Bone marrow (tissue), 2 donors: Measurements from ENCODE around the gene NPR2.

Experiments
- DNase-seq, 2 donors: peaks; one replicate each; lab custom pipeline; 2025; lab: John Stamatoyannopoulos, UW

NPR2 gene

DNA sequence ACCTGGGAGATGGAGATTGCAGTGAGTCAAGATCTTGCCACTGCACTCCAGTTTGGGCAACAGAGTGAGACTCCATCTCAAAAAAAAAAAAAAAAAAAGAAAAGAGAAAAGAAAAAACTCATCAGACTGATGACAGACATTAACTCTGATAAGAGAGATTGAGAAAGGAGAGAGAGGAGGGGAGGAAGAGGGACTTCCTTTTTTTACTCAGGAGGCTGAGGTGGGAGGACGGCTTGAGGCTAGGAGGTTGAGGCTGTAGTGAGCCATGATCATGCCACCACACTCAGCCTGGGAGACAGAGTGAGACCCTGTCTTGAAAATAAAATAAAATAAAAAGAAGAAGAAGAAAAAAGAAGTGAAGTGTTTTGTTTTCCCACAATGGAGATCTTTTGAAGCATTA, 27.6 kb upstream of the NPR2 start:
- no peak for DNase-seq

GRCh38 chr9:35766997-35767396, 24.4 kb upstream of the NPR2 start:
- DNase-seq, result no peak

DNA sequence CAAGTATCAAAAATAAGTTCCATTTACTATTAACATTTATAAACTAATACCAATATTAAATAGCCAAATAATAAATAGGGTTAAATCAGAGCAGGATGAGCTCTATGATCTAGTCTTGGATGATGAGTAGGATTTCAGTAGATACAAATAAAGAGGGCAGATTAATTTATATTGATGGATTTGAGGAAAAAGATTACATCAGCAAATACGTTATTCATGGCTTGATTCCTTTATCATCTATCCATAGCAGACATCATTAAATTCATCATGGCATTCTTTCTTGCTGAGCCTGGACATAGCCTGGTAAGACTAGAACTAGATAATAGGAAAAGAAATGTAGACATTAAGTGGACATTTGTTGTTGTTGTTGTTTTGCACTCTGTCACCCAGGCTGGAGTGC, 23.9 kb upstream of the NPR2 start:
- no peak for DNase-seq

DNA sequence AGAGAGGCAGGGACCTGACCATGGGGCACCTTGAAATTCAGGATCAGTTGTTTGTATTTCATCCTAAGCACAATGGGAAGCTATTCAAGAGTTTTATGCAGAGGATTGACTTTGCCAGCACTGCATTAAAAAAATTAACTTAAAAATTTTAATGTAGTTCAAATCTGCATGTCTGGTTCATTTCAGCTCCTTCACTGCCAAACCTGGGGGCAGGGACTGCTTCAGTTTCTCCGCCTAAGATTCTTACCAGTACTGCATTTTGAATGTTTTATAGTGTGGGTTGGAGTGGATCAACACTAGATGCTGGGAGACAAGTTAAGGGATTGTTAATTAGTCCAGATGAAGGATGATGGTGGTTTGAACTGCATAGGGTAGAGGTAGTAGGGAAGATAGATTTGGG, 21.6 kb upstream of the NPR2 start:
- DNase-seq, result no peak

DNA sequence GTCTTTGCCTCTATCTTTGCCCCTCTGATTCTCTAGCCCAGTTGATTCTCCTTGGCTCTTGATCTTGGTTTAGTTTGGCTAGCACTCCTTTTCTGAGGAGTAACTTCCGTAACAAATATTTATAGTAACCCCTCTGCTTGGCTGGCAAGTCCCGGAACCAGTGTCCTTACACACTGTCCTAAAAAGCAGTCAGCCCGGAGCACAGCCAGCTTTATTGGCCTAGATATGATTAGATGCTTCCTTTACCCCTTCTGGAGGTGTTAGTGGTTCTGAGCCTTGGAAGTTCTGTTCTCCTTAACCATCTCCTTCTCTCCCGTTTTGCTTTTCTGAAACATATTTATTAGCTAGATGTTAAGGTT, 20.3 kb upstream of the NPR2 start:
- no peak for DNase-seq

GRCh38 chr9:35771534-35771933, 19.9 kb upstream of the NPR2 start:
- no peak for DNase-seq

DNA sequence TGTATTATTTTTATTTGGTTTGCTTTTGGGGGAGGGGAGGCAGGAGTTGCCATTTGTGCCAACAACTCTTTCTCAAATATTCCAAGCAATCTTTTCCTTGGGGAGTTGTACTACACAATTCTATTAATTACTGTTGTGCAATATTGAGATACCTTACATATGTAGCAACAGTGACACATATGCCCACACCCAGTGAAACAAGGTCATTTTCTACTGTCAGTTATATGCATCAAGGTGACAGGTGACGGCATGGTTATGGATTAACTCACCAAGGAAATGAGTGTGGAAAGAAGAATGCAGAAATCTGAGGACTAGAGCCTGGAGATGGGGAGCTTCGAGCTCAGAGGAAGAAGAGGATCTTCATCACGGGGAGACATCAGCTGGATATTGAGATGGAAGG, 19.4 kb upstream of the NPR2 start:
- no peak for DNase-seq

DNA sequence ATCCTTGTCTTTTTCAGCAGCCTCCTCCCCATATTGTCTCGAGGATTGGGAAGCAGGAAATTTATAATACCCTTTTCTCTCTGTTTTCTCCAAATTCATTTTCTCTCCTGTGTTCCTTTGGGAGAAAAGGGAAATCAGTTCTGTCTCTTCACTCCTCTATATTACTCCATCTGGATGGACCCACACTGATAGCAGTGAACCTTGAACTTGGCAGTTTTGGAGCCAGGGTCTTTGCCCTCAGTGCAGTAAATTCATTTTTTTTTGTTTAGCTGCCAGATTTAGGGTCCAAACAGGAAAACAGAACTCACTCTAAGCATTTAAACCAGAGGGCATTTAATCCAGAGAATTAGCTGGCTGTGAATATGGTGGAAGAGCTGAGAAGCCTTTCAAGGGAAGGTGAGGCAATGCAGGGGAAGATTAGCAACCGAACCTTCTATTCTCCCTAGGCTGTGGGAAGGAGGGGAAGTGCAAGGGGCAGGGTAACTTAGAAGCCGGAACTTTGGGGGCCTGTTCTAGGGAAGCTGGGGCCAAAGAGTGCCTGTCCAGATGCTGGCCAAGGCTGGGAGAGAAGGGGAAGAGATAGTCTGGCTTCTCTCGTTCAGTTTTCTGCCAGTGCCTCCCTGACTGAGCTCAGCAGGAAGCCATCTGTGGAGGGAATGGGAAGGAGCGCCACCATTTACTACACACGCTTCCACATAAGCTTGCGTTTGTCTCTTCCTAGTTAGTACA, 16.3 kb upstream of the NPR2 start:
- DNase-seq, result no peak

DNA sequence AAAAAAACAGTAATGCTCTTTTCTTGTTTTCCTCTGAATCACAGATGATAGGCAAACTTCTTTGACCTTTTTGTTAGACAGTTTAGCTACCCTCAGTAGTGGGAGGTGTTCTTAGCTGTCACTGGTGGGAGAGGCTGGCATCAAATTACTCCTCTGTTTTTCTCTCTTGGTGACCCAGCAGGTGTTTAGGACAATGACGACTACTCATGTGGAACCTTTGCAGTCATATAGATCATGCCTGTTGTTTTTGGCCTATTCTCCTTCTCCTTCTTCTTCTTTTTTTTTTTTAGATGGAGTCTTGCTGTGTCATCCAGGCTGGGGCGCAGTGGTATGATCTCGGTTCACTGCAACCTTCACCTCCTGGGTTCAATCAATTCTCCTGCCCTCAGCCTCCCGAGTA, 15.4 kb upstream of the NPR2 start:
- DNase-seq, result no peak

DNA sequence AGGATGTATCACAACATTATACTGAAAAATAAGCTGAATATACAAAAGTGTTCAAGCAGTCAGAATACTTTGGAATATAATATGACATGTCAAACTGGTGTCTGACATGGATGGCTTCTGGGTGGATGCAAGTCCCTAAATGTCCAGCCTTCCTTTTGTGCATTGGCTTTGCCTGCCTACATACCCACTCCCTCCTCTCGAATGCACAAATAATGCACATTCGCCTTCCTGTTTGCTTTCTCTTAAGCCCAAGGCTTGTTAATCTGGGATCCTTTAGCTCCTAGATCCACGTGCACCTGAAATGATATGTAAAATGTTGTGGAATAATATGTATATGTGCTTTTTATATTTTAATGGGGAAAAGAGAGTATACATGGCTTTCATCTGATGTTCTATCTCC, 12.9 kb upstream of the NPR2 start:
- DNase-seq, result no peak

GRCh38 chr9:35781066-35781465, 10.3 kb upstream of the NPR2 start:
- DNase-seq, result no peak

DNA sequence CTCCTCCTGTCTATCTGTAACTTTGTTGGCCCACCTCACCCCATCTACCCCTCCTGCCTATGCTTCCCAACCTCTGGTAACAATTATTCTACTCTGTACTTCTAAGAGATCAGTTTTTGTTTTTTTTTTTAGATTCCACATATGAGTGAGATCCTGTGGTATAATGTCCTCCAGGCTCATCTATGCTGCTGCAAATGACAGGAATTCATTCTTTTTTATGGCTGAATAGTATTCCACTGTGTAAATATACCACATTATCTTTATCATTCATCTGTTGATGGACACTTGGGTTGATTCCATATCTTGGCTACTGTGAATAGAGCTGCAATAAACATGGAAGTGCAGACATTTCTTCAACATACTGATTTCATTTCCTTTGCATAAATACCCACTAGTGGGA, 8.0 kb upstream of the NPR2 start:
- no peak for DNase-seq

GRCh38 chr9:35789541-35789940, 1.9 kb upstream of the NPR2 start:
- no peak for DNase-seq

GRCh38 chr9:35790025-35790384, 1.4 kb upstream of the NPR2 start:
- no peak for DNase-seq

DNA sequence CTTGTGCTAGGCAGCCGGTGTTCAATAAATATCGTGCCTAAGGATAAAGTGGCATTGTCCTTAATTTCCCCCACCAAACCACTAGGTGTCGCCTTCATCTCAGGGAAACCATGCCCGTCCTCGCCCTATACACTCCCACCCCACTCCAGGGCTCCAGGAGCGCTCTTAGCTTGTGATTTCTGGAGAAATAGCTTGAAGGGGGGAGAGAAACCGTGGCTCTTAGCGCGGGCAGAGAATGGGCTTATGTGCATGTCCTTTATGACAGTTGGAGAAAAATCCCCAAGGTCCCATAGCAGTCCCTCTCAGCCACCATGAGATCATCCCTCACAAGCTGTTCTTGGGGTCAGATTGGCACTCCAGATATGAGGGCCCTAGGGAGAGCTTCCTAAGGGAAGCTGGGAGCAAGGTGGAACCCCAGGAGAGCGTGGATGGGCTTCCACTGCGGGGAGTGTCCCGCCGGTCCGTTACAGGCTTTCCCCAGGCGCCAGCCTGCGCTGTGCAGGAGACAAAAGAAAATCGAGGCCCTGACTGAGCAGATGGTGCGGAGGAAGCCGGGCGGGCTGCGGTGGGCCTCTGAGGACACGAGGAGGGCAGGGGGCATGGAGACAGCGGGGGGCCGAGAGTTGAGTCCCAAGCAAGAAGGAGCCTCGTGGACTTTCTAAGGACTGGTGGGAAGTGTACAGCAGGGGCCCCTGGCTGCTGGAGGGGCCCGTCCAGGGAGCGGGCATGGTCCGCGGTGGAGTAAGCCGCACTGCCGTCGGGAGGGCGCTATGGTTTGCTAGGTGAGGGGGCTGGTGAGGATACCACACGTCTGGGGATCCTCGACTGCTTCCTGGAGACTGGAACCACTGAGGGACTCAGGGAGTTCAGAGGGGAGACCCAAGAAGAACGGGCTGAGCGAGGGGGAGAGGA, 750 bp upstream of the NPR2 start:
- peak; percentile 23 to 73 for DNase-seq

- DNase-seq, result no peak
Observed at GRCh38 chr9:35792024-35792813, 828 bp downstream of the NPR2 start.

DNA sequence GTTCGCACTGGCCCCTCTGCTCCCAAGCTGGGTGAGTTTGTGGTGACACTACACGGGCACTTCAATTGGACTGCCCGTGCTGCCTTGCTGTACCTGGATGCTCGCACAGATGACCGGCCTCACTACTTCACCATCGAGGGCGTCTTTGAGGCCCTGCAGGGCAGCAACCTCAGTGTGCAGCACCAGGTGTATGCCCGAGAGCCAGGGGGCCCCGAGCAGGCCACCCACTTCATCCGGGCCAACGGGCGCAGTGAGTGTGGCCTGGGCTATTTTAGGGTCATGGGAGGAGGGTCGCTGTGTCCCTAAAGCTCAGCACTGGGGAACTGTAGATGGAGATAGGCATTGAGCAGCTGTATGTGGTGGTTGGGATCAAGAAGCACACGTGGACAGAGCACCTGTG, 1.4 kb downstream of the NPR2 start:
- no peak for DNase-seq

- no peak for DNase-seq
Observed at GRCh38 chr9:35793461-35793860, 2.1 kb downstream of the NPR2 start.

- no peak for DNase-seq
Observed at GRCh38 chr9:35795695-35796094, 4.3 kb downstream of the NPR2 start.

DNA sequence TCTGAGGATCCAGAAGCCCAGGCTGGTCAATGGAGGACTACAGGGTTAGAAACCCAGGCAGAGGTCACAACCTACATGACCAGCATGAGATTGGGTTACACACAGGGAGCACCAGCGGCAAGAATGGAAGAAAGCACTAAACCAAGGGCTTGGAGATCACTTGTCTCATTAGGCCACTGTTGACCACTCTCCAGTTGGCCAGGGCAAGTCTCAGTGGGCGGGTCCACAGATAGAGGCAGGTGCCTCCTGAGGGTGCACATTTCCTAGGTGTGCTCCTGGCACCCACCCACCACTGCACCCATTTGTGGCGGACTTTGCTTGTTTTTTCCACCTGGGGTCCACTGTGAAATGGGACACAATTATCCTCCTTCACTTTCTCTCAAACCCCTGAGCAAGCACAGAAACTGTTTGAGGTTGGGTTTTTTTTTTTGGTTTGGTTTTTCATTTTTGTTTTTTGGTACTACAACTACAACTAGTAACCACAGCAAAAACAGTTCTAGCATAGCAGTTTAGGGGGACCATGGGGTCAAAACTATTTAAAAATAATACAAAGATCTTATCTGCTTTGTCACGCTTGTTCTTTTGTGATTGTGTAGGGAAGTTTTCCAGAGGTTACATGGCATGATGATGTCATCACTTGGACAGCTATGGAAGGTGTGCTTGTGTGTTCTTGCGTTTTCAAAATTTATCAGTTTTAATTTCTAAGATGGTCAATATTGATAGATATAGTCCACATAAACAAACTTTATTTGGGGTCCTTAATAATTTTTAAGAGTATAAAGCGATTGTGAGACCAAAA, 6.1 kb downstream of the NPR2 start:
- no peak for DNase-seq

DNA sequence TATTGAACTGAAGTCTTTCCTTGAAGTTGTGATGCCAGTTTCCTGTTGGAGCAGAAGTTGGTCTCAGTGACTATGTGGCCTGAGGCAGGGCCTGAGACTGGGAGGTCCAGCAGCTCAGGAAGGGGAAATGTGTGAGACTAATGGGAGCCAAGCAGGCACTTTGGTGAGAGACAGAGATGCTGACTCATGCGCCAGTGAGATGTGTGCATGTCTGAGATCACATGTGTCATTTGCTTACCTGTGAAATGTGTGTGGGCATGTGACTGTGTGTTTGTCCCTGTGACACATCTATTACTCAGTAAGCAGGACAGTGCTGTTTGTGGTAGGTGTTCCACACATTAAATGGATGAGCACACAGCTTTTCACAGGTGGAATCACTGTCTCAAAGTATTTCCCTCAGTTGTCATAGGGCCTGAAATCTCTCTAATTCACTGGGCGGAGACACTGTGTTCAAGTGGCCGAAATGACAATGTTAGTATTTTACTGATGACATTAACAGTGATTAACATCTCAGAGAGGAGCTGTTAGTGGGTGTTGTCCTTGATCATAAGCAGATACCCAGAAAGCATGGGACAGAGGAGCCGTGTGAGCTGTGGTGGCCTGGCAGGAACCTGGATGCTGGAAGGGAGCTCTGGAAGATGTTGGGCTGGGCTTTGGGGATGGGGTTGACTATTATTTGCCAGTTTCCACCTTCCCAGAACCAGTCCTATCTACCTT, 7.4 kb downstream of the NPR2 start:
- no peak for DNase-seq
